SU-DHL-6 (cell line): Measurements from ENCODE around the gene SNX6.

Source experiments
- H2AFZ ChIP-seq: fragments of 200-600 bp; sonication (generic); 2 replicates; pipeline ENCODE4 v1.6.1; 2014; ENCODE audit warnings: low read depth, mild to moderate bottlenecking, moderate library complexity, mixed read lengths, antibody characterized with exemption, low read length; ENCODE audit not compliant: severe bottlenecking
- H3F3A ChIP-seq: fragments of 200-600 bp; shearing (Covaris generic); 2 replicates; pipeline ENCODE4 v1.6.0; 2016; ENCODE audit warnings: antibody characterized with exemption, mild to moderate bottlenecking; ENCODE audit not compliant: insufficient read depth
- H3K27ac ChIP-seq: fragments of 200-600 bp; sonication (generic); 2 replicates; pipeline ENCODE4 v1.5.1; 2016; ENCODE audit warnings: low read depth, mild to moderate bottlenecking, low read length, moderate library complexity, mixed read lengths
- H3K27me3 ChIP-seq: fragments of 200-600 bp; sonication (generic), shearing (Covaris generic); 2 replicates; pipeline ENCODE4 v1.6.0; 2014; ENCODE audit warnings: mild to moderate bottlenecking, low read length
- H3K36me3 ChIP-seq: fragments of 200-600 bp; sonication (generic); 2 replicates; pipeline ENCODE4 v1.6.1; 2014; ENCODE audit warnings: mild to moderate bottlenecking, low read length, mixed read lengths
- H3K4me2 ChIP-seq: fragments of 300-600, 200-600 bp; shearing (Covaris generic), sonication (generic); 2 replicates; pipeline ENCODE4 v1.6.0; 2014; ENCODE audit warnings: low read length, low read depth, mild to moderate bottlenecking; ENCODE audit not compliant: poor library complexity, severe bottlenecking
- H3K4me3 ChIP-seq: fragments of 200-600 bp; sonication (generic); 2 replicates; pipeline ENCODE4 v1.5.1; 2014; ENCODE audit warnings: antibody characterized with exemption, low read length, mild to moderate bottlenecking, mixed read lengths; ENCODE audit not compliant: insufficient read depth, poor library complexity, severe bottlenecking
- H3K79me2 ChIP-seq: fragments of 200-600 bp; sonication (generic); 2 replicates; pipeline ENCODE4 v1.6.1; 2014; ENCODE audit warnings: mild to moderate bottlenecking, low read length, moderate library complexity; ENCODE audit not compliant: insufficient read depth
- H3K9ac ChIP-seq: fragments of 200-600 bp; sonication (generic); 2 replicates; pipeline ENCODE4 v1.7.0; 2014; ENCODE audit warnings: mild to moderate bottlenecking, low read length
- H3K9me2 ChIP-seq: fragments of 200-600 bp; sonication (generic); replicated peaks from 2 replicates; pipeline ENCODE4 v1.6.1; 2014; ENCODE audit warnings: low read length; ENCODE audit not compliant: insufficient read depth
- H3K9me3 ChIP-seq: fragments of 200-600 bp; sonication (generic); 2 replicates; pipeline ENCODE4 v1.6.1; 2014; ENCODE audit warnings: low read length, mixed read lengths; ENCODE audit not compliant: insufficient read depth
- H4K20me1 ChIP-seq: fragments of 200-600 bp; sonication (generic); 2 replicates; pipeline ENCODE4 v1.6.1; 2014; ENCODE audit warnings: low read depth, mild to moderate bottlenecking, antibody characterized with exemption, low read length, moderate library complexity, mixed read lengths
- CTCF ChIP-seq: fragments of 200-600 bp; sonication (generic); IDR thresholded peaks from one replicate; pipeline ENCODE4 v1.5.1; 2017; ENCODE audit warnings: antibody characterized with exemption, mild to moderate bottlenecking, low read length, moderate library complexity; ENCODE audit not compliant: insufficient read depth, poor library complexity, severe bottlenecking
- EZH2phosphoT487 ChIP-seq: fragments of 200-600 bp; sonication (generic), shearing (Covaris generic); conservative IDR thresholded peaks from 2 replicates; pipeline ENCODE4 v1.6.1; 2018; ENCODE audit warnings: mild to moderate bottlenecking, antibody characterized with exemption, low read length, moderate library complexity, mixed read lengths

Gene SNX6

GRCh38 chr14:34583525-34583924 lies 46.4 kb downstream of the SNX6 start:
- H3K9me2 ChIP-seq: no peaks in the 10 kb centered on the region
- H3F3A ChIP-seq: no peaks in the 10 kb centered on the region
- H3K4me3 ChIP-seq: no peak overlapping the region
- H3K9ac ChIP-seq: no peak overlapping the region
- no peak overlapping the region for H3K4me2 ChIP-seq
- H3K27ac ChIP-seq: no peak overlapping the region
- H3K27me3 ChIP-seq: no peaks in the 10 kb centered on the region
- no peak overlapping the region for H2AFZ ChIP-seq
- no peaks in the 10 kb centered on the region for H3K79me2 ChIP-seq
- no peaks in the 10 kb centered on the region for H4K20me1 ChIP-seq
- H3K36me3 ChIP-seq: no peaks in the 10 kb centered on the region
- no peaks in the 10 kb centered on the region for H3K9me3 ChIP-seq
- no peak for TF ChIP-seq CTCF
- TF ChIP-seq EZH2phosphoT487: no peak

GRCh38 chr14:34582117-34582680 lies 47.7 kb downstream of the SNX6 start:
- Histone ChIP-seq H2AFZ (no peak overlapping the region), H3K4me3 (no peak overlapping the region), H3K9ac (no peak overlapping the region), H3K27ac (no peak overlapping the region), H4K20me1 (no peaks in the 10 kb centered on the region), H3K4me2 (no peak overlapping the region), H3K9me3 (no peaks in the 10 kb centered on the region), H3K36me3 (no peaks in the 10 kb centered on the region), H3F3A (no peaks in the 10 kb centered on the region), H3K9me2 (no peaks in the 10 kb centered on the region), H3K79me2 (no peaks in the 10 kb centered on the region), H3K27me3 (no peaks in the 10 kb centered on the region)
- TF ChIP-seq EZH2phosphoT487 (no peak), CTCF (no peak)

GRCh38 chr14:34580381-34580780 lies 49.6 kb downstream of the SNX6 start:
- no peak overlapping the region for H3K9ac ChIP-seq
- no peaks in the 10 kb centered on the region for H3K79me2 ChIP-seq
- no peak overlapping the region for H3K4me2 ChIP-seq
- no peaks in the 10 kb centered on the region for H3K9me2 ChIP-seq
- H4K20me1 ChIP-seq: no peaks in the 10 kb centered on the region
- H3K27me3 ChIP-seq: no peaks in the 10 kb centered on the region
- no peaks in the 10 kb centered on the region for H3K36me3 ChIP-seq
- no peaks in the 10 kb centered on the region for H3F3A ChIP-seq
- H3K4me3 ChIP-seq: no peak overlapping the region
- no peak for TF ChIP-seq CTCF
- no peak for TF ChIP-seq EZH2phosphoT487
- H3K27ac ChIP-seq: no peak overlapping the region
- no peaks in the 10 kb centered on the region for H3K9me3 ChIP-seq
- H2AFZ ChIP-seq: no peak overlapping the region
